ENCODE measurements around the gene ANK3. TPM values are rescaled to one million over a fixed set of nuclear protein-coding genes. Genes with fewer than 3 reads are reported as not detected.
"Not testable (repeated sequence)": the region's sequence is repeated elsewhere in the genome, so short reads cannot be mapped to it uniquely, and the experiment has no call there.

The ANK3 gene
- total RNA-seq, 1 donor from 2014 or later, result 260 TPM

GRCh38 chr10:60086421-60086820, 303.3 kb downstream of the ANK3 start:
- DNase-seq, result no peak

DNA sequence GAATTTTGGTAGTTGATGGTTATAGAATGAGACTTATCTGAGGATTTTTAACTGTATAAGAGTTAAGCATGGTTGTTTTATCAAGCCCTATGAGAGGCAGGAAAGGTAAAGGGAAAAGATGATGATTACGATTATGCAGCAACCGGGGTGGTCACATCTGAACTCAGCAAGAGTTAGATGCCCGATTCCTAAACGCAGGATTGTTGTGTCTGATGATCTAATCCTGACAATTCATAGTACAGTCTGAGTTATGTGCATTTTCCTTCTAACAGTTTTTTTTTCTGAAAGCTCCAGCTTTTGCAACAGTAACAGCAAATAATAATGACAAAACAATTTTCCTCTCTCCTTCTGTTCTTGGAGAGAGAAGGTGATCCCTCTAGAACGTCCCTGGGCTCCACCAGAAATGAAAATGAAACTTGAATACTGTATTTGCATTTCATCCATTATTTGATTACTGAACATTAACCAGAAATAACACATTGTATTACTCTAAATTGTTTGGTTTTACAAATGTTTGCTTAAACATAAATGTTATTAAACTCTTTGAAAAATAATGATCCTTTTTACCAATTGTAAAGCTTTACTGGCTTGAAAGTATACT, 306.8 kb downstream of the ANK3 start:
- no peak for DNase-seq

DNA sequence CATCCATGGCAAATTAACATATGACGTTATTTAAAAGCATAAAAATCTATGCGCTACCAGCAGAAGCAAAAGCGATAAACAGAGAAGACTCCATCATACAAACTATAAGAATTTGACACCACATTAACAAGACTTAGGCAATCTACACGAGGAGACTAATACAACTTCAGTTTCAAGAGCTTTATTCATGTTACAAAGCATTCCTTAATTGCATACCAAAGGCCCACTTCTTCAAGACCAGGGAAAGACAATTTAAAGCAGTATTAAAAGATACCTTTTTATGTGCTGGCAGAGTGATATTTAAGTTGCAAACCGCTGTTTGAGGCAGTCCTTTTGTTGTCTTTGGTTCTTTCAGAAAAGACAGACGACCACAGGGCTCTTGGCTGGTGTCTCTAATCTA, 307.3 kb downstream of the ANK3 start:
- no peak for DNase-seq

DNA sequence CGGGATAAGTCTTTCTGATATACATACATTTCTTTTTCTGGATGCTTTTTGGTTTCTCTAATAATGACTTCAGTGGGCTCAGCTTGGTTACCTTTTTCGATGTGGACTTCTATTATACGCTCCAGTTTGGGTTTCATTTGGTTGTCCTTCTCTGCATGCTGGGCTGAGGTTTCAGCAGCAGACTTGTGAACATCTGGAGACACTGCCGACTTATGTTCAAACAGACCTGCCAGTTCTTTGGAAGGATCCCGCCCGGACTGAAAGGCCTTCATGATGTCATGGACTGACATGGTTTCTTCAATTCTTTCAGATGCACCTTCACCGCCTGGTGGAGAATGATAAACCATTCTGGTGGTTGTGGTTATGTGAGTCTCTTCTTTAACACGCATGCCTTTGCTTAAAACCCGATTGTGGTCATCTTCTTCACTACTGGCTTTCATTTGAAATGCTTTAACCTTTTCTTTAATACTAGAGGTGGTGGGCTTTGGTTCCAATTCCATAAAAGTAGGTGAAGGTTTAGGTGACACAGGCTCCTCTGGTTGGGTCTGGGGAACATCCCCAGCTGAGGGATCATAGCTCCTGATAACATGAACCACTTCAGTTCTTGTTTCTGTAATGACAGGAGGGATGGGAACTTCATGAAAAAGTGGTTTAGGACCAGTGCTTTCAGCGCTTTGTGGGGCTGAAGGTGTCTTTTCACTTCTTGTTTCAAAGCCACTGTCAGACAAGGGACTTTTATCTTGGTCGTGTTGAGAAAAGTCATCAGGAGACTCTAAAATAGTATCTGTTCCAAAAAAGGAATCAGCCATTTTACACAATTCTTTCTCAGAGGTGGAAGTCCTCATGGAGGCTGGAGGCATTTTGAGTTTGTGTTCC, 315.7 kb downstream of the ANK3 start:
- DNase-seq, result no peak

DNA sequence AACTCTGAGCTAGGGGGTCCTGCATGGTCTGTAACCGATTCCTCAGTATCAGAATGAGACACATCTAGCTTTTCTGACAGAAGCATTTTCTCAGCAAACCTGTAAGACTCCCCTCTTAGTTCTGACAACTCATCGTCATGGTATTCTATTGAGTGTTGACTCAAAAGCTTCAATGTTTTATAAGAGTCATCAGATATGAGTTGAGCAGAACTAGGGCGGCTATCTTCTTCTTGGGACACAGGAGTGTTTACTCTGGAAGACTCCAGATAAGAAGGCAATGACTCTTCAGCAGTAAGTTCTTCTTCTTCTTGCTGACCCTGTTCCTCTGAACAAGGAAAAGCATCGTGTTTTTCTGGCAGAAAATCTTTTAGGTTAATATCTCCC, 316.3 kb downstream of the ANK3 start:
- no peak for DNase-seq

GRCh38 chr10:60069311-60069710, 320.4 kb downstream of the ANK3 start:
- DNase-seq, result no peak

GRCh38 chr10:60050366-60050765, 339.3 kb downstream of the ANK3 start:
- no peak for DNase-seq

GRCh38 chr10:60048091-60048501, 341.6 kb downstream of the ANK3 start:
- no peak for DNase-seq

DNA sequence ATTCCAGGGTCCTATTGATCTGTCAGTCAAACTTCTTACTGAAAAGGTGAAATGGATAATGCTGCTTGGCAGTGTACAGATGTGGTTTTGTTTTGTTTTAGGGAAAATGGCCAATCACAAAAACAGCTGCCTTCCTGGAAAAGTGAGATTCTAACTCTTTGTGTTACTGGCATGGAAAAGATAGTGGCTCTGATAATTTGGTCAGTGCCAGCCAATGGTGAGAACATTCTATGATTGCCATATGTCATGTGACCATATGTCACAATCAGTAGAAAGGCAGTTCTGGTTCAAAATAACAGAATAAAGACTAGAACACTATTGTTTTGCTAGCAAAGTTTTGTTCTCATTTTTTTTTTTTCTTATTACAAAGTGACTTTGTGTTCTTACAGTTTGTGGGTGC, 344.1 kb downstream of the ANK3 start:
- no peak for DNase-seq

- DNase-seq, result no peak
Observed at GRCh38 chr10:60044971-60045370, 344.7 kb downstream of the ANK3 start.

DNA sequence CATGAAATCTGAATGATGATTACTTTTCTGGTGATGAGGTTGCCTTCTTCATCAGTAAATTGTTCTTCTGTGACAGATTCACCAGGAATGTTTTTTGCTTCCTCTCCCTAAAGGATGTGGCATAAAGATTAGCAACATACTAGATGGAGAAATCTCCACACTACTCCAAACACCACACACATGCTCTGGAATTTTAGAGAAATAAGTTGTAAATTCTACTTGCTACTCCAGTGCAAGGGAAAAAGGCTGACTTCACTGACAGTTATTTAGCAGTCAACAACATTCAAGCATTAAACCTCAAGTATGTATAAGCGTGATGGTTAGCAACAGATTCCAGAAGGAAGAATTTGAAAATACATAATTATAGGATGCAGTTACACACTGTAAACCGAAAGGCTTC, 345.4 kb downstream of the ANK3 start:
- no peak for DNase-seq

DNA sequence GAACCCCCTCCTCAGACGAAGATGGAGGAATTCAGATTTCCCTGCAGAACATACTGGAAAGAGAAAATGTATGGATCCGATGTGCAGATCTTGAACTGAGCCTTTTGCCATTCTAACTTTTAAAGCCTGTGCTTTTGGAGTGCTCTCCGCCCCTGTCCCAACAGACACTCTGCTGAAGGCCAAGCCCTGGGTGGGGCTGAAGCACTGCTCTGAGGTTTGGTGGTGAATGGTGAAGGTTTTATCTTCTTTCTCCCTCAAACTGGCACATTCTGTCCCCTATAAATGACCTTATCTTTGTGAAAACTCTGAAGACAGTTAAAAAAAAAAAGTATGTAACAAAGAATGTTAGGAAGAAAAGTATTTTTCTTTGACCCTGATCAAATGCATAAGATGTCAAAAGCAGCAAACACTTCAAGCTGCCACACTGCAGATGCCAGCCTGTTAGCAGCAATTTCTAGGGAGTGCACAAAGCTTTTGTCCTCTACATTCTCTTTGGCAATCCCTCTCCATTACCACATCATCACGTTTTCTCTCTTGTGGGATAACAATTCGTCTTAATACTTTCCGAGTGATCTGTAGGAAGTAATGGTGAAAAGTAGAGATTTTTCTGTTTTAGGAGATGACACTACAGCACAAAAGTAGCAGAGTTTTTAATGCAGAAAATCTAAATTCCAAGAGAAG, 346.0 kb downstream of the ANK3 start:
- DNase-seq, result no peak

- no peak for DNase-seq
Observed at GRCh38 chr10:60042914-60043313, 346.8 kb downstream of the ANK3 start.

DNA sequence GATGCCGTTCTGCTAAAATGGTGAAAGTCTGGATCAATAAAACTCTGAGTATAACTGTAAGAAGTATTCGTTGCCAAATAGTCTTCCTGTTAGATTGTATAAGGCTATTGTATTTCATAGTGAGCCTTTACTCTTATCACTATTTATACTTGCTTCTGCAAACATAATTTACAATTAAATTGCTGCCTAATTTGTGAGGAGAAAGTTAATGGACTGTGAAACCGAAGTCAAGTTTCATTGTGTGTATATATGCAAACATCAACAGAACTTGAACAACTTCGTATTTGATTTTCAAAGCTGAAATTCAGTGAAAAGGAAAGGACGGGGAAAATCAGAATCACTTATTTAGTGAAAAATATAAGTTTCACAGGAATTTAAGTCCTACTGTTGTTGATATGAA, 347.4 kb downstream of the ANK3 start:
- no peak for DNase-seq

DNA sequence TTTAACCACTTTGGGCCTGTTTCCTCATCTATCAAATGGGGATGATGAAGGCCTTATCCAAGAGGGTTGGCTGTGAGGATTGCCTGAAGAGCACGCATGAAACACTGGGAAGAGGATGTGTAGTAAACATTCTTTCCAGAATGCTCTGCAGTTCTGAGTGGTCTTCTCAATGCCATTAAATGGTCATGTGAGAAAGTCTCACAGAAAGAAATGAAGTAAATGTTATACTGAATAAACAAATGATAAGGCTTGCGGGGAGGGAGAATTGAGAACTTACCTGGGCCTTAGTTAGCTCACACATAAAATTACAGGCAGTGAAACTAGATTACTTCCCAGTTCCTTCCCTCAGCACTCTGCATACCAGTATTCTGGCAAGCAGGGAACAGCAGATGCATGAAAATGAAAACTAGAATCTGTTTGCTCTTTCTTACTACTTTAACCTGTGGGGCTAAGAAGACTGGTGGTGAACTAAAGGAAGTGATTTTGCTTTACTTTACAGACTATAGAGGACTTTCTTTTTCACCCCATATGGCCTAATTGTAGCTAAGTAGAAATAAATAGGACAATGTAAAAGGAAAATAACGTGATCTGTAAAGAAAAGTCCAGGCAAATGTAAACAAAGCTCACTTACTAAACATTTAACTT, 348.1 kb downstream of the ANK3 start:
- no peak for DNase-seq

DNA sequence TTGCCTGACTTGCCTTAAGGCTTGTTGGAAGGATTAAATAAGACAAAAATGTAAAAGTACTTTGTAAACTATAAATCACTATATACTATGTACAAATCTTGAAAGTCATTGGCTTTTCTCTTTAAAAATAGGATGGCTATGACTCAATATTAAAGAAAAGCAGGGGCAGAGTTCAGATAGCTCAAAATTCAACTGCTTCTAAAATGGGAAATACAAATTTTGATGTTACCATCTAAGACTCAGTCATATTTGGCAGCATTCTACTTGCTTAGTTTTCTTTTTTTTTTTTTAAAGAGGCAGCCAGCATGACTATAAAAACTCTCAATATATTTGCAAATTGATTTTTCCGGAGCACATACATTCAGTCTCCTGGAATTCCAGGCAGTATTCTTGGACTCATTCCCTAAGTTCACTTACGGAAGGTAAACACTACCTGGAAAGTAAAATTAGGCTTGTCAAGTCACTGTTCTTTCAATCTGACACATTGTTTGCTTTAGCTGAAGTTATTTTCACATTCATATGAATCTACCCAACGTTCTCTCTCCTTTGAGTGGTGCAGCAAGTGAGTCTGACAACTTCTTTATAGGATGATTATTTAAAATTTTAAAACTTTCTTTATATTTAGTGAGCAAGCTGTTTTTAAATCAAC, 349.5 kb downstream of the ANK3 start:
- no peak for DNase-seq

DNA sequence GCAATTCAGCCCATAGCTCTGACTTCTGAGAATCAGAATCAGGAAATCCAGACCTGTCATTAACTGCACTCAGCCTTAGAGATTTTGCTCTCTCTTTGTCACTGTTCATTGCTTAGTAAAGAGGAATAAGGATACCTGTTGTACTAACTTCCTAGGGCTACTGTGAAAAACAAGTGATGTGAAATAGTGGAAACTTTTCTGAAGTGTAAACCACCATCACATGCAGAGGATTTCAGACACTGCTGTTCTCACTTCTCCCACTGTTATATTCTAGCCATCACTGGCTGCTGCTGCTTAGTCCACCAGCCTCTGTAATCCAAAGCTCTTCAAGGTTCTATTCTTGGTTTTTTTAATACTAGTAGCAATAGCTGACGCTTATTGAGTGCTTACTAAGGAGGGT, 353.7 kb downstream of the ANK3 start:
- no peak for DNase-seq

DNA sequence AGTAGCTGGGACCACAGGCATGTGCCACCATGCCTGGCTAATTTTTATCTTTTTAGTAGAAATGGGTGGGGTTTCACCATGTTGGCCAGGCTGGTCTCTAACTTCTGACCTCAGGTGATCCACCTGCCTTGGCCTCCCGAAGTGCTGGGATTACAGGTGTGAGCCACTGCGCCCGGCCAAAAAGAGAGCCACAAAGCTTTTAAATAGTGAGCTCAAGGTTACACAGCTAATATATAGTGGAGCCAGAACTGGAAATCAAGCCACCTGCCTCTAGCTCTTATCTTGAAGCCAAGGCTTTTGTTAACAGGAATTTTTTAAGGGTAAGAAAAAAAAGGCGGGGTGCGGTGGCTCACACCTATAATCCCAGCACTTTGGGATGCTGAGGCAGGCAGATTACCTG, 354.3 kb downstream of the ANK3 start:
- not testable (repeated sequence) for DNase-seq

DNA sequence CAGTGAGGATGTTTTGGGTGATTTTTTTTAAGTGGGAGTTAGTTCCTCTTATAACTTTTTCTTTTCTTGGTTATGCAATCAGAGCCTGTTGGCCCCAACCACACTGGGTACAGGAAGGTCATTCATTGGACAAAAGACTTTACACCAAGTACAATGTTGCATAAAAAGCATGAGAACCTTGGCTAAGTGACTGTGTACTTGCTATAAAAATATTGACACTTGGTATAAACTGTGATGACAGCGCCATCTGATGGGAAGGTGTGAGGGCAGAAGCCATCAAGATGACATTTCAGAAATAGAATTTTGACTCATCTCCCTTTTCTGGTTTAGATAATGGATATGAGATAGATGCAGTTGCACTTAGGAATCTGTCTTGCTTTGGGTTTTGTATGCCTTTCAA, 357.0 kb downstream of the ANK3 start:
- DNase-seq, result no peak

DNA sequence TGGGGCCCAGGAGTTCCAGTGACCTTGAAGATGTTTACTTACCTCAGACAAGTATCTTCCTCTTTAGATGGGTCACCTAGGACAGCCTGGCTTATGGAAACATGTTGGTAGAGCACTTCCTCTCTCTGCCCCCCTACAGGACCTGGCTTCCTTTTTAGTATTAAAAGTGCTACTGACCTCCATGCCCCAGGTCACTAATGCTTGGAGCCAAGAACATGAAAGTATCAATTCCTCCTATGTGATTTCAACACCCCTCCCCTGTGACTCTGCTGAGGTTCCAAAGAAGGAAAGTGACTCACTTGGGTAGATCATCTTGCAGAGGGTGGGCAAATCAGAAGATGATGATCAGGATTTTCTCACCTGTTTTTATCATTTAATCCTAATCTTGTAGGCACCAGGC, 358.0 kb downstream of the ANK3 start:
- DNase-seq, result no peak

- DNase-seq, result no peak
Observed at GRCh38 chr10:60031183-60031582, 358.5 kb downstream of the ANK3 start.

GRCh38 chr10:60029475-60029874, 360.2 kb downstream of the ANK3 start:
- no peak for DNase-seq

- no peak for DNase-seq
Observed at GRCh38 chr10:60028081-60028480, 361.6 kb downstream of the ANK3 start.
